GM19463 (cell line): ENCODE results near the gene ANKS1B.
A peak's percentile ranks its signal among the peaks of the same experiment; 100 is the strongest.
"Not testable (repeated sequence)": the region's sequence is repeated elsewhere in the genome, so short reads cannot be mapped to it uniquely, and the experiment has no call there.

Source experiments
- ATAC-seq: cut with Tn5 transposase; IDR thresholded peaks from one replicate; pipeline ENCODE4 v1.9.1; 2021; ENCODE audit warnings: mild to moderate bottlenecking, moderate library complexity; ENCODE audit not compliant: unreplicated experiment

Gene ANKS1B

DNA sequence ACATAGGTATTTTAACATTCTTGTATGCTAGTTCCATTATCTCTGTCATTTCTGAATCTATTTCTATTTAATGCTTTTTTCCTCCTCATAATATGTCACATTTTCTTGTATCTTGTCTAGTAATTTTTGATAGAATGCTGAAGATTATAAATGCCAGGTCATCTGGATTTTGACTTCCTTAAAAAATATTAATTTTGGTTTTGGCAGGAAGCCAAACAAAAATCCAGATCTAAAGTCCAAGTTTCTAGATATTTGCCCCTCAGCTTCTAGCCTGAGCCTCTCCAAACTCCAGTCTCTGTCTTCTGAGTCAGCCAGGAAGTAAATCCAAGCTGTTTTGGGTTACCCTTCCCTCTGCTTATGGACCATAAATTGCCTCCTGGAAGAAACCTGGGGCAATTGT is 1004.2 kb downstream of the ANKS1B start:
- ATAC-seq: no peak

DNA sequence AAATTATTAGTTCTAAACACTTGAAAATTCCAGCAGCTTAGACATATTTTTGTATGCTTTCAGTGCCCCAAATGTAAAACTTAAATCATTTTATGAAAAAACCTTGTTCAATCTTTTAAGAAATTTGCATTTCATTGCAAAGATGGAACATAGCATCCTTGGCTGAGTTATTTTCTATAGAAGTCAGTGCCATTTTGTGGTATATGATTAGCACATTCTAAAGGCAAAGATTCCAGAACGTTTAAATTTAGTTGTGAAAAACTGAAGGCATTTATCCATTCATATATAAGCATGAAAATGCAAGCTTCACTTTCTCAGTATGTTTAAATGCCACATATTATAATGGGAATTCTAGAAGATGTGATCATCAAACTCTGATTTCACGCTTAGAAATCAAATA is 1007.5 kb downstream of the ANKS1B start:
- ATAC-seq: no peak

DNA sequence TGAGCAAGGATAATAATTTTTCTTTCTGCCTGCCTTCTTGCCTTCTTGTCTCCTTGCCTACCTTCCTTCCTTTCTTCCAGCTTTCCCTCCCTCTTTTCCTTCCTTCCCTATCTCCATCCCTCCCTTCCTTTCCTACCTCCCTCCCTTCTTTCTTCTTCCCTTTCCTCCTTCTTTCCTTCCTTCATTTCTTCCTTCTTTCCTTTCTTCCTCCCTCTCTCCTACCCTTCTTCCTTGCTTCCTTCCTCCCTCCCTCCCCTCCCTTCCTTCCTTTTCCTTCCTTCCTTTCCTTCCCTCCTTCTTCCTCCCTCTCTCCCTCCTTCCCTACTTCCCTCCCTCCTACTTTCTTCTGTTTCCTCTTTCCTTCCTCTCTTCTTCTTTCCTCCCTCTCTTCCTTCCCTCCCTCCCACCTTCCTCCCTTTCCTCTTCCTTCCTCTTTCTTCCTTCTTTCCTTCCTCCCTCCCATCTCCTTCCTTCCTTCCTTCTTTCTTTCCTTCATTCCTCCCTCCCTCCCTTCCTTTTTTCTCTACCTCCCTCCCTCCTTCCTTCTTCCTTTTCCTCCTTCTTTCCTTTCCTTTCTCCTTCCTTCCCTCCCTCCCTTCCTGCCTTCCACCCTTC is 1009.9 kb downstream of the ANKS1B start:
- no peak for ATAC-seq

DNA sequence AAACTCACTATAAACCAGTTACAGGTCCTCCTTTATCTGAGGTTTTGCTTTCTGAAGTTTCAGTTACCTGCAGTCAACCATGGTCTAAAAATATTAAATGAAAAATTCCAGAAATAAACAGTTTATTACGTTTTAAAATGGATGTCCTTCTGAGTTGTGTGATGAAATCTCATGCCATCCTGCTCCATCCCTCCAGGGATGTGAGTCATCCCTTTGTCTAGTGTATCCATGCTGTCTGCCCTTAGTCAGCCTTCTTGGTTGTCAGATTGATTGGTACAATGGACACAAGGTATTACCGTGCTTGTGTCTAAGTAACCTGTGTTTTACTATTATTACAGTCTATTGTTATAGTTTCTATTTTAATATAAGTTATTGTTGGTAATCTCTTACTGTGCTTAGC is 1011.3 kb downstream of the ANKS1B start:
- ATAC-seq: no peak

DNA sequence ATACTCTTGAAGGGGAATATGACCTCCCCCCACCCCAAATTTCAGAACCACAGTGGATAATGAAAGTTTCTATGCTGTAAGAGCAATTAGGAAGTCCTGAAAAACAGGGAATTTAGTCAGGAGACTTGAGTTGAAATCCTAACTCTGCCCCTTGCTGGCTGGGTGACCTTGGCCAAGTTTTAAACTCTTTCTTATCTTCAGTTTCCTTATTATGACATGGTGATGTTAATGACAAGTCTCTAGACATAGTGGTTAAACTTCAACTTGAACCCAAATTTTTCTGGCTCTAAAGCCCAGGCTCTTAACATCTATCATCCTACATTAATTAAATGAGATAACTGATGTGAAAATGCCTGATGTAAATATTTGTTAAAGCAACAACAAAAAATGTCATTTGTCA is 1013.8 kb downstream of the ANKS1B start:
- ATAC-seq: no peak

DNA sequence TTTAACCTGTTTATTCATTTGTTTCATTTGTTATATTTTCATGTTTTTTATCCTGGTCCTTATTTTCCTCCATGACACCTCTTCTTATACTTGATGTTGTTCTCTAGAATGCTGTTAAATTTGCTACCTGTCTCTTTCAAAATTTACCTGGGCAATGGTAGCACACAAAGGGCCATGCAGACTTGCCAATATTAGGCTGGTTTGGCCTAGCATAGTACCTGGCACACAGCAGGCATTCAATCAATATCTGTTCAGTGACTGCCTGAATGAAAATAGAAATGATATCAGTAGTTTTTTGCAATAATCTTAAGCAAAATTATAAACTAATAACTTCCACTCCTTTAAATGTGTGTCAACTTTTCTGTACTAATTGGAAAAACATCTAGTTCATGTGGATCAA is 1014.5 kb downstream of the ANKS1B start:
- no peak for ATAC-seq

DNA sequence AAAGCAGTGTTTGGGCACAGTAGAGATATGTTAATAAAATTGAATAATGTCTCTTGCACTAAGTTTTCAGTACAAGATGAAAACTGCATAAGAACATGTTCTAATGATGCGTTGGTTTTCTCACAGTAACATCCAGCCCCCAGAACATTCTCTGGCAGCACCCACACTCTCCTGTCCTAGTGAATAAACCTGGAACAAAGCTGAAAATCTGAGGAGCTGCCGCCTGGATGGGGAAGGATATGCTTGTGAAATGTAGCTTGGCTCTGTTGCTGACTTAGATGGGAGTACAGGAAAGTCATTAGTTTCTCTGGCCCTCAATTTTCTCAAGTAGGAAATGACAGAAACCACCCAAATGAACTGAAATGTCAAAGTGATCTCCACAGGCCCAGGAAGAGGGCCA is 1015.8 kb downstream of the ANKS1B start:
- no peak for ATAC-seq

DNA sequence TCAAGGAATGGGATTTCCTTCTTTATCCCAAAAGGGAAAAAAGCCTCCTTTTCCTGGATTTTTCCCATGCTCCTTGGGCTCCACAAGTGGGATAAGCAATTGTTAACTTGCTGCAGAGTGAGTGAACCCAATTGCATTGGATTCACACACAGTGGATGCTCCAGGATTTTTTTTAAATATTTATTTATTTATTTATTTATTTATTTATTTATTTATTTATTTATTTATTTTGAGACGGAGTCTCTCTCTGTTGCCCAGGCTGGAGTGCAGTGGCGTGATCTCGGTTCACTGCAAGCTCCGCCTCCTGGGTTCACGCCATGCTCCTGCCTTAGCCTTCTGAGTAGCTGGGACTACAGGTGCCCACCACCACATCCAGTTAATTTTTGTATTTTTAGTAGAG is 1027.6 kb downstream of the ANKS1B start:
- not testable (repeated sequence) for ATAC-seq

DNA sequence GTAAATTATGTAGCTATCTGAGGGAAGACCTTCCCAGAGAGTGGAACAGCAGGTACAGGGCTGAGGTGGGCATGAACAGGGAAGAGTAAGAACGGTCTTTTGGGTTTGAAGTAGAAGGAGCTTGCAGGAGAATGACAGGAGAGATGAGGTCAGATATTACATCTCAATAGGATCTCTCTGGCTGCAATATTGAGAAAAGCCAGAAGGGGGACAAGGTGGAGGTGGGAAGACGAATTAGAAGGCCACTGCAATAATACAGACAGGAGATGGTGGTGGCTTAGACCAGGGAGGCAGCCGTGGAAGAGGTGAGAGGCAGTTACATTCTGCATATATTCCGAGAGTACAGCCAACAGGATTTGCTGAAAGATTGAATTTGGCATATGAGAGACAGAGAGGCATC is 1029.5 kb downstream of the ANKS1B start:
- peak; percentile 70 for ATAC-seq

DNA sequence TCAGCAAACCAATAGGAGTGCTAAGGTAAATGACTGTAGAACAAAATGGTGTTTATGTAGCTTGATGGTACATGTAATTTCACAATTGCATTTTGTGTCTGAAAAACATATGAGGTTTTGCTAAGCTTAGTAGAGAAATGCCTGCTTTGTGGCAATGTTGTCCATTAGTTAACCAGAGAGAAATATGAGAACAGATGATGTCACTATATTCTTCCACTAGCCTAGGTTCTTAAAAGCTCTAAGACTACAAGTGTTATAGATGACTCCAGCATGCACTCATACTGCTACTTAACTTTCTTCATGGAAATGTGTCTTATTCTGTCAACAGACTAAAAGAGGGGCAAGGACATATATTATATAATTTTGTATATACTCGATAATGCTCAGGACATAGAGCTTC is 1030.2 kb downstream of the ANKS1B start:
- ATAC-seq: no peak

DNA sequence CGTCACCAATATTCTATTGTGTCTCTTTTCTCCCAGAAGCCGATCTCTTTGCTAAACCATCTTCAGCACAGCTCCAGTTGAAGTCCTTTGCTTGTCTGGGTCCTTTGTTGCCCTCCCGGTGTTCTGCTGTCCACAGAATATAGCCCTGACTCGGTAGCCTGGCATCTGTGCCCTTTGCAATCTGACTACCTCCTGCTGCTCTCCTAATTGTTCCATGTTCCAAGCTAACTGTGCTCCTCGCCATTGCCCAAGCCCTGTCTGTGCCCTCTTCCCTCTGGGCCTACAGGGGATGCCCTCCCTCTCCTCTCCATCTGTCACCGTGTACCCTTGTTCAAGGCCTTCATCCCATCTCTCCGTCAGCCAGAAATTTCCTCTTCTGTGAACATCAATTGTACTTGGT is 1033.3 kb downstream of the ANKS1B start:
- ATAC-seq: no peak

DNA sequence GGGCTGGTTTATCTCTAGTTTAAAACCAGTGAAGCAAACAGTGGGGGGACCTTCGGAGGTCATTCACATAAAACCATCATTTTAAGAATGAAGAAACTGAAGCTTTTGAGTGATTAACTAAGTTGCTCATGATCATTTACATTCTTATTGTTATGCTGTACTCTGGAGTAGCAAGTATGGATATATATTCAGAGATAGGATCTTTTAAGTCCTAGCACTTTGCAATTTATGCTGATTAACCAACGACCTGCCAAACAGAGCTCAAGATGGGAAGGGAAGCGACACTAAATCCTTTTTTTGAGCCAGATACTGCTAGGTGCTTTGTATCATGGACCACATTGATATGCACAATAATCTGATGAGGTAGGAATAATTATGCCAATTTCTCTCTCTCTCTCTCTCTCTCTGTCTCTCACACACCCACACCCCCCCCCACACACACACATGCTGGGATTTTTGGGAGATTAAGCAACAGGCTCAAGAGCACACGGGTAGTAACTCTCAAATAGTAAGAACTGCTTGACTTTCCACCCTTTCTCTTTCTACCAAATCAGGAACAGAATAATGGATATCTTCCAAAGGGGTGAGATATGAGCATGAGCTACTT is 1036.3 kb downstream of the ANKS1B start:
- no peak for ATAC-seq

DNA sequence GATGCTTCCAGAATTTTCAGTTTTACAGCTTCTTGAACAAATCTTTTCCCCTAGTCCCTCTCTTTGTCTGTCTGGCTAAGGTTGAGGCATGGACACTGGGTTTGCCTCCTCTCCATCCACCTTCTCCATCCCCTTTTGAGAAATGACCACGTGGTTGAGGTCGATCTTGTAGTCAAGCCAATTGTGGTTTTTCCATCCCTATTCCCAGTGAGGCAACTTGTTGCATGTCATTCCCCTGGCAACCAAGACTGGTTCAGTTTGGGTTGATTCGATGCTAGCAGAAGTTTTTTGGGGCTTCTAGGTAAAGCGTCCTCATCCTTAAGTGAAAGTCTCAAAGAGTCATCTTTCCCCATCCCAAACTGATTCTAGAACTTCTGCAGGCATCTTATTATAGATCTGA is 1038.9 kb downstream of the ANKS1B start:
- no peak for ATAC-seq

DNA sequence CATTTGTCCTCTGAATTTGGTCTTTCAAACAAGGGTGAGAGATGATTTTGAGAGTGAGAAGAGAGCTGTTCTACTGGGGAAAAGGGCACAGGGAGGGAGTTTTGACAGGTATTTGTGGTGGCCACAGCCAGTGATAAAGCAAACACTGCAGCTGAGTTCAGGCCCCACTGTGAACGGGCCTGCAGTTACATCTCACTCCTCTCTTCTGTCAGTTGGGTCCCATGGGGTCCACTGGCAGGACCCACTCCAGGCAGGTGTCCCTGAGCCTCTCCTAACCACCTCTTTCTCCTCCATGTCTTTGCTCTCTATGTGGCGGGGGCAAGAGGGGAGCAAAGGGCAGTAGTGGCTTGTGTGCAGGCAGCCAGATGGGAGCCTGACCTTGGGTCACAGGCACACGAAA is 1044.8 kb downstream of the ANKS1B start:
- no peak for ATAC-seq

DNA sequence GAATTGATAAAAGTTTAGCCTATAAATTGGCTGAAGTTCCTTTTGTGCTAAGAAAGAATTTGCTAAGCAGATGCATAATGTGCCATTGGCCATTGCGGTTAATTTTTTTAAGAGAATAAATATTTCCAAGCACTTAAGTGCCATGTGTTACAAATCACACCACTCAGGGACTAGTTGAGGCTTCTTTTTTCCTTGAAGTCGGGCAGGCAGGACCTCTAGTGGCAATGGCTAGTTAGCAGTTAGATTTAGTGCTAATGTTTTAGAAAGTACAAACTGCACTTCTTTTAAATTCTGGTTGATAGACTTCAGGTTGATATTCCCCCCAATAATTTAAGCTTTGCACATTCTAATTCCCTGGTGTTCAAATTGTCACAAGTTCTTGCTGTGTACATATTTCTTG is 1045.4 kb downstream of the ANKS1B start:
- no peak for ATAC-seq

DNA sequence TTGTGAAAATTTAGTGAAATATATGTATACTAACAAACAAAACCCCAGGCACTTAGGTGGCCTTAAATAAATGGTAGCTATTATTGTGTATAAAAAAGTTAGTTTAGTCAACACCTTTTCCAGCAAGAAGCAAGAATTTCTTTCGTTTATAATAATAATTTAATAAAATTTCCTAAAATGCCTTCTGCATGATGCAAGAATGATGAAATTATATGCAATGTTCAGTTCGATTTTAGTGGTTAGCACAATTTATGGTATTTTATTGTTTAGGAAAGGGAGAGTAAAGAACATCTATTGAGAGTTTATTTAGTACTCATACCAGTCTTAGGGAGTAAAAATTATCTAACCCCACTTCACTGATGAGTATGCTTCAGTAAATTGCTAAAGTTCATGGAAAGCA is 1048.9 kb downstream of the ANKS1B start:
- no peak for ATAC-seq

DNA sequence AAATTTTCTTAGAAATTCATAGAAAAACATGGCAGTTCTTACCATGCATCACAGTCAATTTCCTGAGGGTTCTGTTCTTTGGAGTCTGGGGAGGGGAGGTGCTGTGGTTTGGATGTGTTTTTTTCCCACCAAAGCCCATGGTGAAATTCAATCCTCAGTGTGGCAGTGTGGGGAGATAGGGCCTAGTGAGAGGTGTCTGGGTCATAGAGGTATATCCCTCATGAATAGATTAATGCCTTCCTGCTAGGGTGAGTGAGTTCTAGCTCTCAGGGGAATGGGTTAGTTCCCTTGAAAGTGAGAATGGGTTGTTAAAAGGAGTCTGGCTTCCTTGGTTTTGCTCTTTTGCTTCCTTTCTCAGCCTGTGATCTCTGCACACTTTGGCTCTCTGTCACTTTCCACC is 1061.9 kb downstream of the ANKS1B start:
- ATAC-seq: no peak

DNA sequence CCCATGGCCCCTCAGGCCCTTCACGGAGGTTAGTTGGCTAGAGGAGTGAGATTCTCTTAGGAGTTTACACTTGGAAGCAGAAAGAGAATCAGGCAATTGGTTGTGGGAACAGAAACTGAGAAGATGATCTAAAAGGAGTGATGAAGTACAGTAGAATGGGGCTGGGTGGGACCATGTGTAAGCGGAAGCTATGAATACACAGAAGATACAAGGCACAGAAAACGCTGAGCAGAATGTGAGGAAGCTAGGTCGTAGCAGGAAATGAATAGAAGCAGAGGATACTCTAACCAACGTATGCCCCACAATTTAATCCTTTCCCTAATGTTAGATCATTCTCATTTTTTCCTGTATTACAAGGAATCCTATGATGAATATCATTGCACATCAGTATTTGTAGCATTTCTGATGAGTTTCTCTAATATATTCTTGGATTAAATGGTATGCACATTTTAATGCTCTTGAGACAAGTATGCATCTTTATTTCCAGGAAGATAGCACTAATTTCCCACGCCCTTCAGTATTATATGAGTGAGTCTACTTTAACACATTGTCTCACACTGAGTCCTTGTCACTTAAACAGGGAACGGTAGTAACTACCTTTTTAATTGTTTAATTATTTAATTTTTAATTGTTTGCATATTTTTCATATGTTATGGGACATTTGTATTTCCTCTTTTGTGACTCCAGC is 1066.4 kb downstream of the ANKS1B start:
- no peak for ATAC-seq

DNA sequence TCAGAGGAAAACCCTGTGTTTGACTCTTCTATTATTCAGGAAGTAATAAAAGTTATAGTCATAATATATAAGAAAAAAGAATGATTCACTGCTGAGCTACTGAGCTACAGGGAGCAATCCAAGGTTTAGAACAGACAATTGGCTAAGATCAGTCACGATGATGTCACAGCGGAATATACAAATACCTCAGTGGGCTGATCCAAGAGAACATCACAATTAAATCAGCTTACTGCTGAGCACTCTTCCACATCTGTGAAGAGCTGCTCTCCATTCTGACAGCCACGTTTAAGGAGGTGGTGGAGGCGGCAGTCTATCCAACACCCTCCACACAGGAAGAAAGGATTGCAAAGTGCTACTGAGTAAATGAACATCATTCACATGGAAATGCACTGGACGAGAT is 1068.6 kb downstream of the ANKS1B start:
- no peak for ATAC-seq

DNA sequence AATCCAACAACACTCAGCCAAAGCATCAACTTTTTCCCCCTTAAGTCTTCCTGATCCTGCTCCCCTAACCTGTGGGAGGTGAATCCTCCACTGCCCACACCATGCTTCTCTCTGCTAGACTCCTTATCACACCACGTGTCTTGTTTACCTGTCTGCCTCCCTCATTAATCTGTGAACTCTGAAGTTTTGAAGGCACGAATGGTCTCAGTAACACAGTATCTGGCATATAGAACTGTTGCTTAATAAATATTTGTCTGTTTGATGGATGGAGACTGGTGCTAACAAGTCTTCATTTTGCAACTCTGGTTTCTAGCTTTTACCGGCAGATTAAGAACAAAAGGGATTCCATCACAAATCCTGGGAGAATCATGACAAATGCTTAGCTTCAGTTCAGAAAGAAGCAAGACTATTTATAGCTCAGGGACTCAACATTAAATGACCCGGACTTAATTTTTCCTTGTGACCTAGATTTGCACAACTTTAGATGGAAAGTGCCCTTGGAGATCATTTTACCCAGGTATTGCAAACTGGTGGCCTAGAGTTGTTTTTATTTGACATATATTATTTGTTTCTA is 1072.2 kb downstream of the ANKS1B start:
- no peak for ATAC-seq

DNA sequence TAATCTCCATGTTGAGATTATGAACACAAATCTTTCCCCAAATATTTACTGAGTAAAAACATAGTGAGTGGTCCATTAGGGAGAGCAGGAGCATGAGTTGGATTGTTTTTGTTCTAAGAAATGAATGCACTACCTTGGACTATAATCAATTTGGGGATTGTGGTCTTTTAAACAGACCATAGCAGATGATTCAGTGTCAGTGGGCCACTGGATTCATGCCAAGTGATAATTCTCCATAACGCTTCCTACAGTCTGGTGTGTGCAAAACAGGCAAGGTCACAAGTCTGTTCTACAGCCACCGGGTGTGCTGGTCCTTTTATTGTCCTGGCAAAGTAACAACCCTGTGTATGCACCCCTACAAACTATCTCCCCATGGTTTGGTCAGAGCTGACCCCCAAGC is 1073.3 kb downstream of the ANKS1B start:
- no peak for ATAC-seq

DNA sequence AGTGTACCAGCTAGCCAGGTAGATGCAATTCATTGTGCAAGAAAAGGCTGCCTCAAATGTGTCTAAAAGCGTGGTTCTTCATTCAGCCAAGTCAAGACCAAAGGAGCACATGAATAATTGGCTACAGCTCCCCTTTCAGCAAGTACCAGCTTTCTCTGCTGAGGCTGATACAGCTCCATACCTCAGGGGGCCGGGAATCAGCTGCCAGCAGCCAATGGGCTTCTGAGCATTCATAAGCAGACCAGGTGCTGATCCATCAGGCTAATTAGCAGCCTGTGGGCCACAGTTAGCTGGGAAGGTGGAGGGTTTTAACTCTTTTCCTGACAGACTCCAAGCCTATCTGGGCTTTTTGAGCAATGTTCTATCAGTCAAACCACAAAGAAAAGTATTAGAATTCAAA is 1075.0 kb downstream of the ANKS1B start:
- ATAC-seq: no peak
